Suppressor macrophage (primary cell): ENCODE data around the gene SLC4A5.
"Not testable (repeated sequence)": the region's sequence is repeated elsewhere in the genome, so short reads cannot be mapped to it uniquely, and the experiment has no call there.

Source experiments
- DNase-seq, 4 experiments: peaks; one replicate each; pipeline ENCODE4 v3.0.0-alpha.2; 2020 to 2022

SLC4A5 gene

GRCh38 chr2:74226648-74227213 is 116.5 kb downstream of the SLC4A5 start:
- no peak for DNase-seq

- no peak for DNase-seq
These were observed 117.3 kb downstream of the SLC4A5 start for GRCh38 chr2:74225698-74226459.

DNA sequence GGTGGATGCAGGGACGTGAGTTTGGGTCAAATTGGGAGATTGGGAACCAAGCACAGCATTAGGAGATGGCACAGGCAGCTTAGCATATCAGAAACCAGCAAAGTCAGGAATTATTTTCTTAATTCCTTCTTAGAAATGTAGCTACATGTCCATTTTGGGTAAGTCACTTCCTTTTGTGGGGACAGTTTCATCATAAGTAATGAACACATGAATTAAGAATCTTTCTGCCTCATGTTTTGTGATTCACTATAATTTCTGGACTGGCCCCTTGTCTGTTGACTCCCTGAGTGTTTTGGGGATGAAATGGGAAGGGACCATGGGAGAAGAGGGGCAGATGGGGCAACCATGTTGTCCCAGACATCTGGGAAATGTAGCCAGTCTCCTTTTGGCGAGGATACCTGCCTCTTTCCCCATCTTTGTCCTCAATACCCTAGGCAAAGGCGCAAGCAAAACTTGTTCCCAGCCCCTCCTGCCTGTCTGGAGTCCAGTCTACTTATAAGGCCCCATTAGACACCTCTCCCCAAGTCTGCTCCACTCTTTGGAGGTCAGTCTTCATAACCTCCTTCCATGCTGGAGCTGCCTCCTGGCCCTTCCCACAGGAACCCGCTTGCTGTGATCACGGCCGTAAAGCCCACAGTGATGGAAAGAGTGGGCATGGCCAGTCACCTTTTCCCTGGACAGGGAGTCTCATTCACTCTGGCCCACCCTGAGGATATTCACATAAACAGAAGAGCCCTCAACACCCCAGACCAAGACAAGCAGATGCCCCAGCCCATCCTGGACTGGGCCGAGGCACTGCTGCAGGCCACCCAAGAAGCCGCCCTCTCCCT is 119.1 kb downstream of the SLC4A5 start:
- DNase-seq, result peak in 2 of 4 experiments; percentile 27 to 48

- DNase-seq, result no peak
These were observed 120.9 kb downstream of the SLC4A5 start for GRCh38 chr2:74222300-74222650.

DNA sequence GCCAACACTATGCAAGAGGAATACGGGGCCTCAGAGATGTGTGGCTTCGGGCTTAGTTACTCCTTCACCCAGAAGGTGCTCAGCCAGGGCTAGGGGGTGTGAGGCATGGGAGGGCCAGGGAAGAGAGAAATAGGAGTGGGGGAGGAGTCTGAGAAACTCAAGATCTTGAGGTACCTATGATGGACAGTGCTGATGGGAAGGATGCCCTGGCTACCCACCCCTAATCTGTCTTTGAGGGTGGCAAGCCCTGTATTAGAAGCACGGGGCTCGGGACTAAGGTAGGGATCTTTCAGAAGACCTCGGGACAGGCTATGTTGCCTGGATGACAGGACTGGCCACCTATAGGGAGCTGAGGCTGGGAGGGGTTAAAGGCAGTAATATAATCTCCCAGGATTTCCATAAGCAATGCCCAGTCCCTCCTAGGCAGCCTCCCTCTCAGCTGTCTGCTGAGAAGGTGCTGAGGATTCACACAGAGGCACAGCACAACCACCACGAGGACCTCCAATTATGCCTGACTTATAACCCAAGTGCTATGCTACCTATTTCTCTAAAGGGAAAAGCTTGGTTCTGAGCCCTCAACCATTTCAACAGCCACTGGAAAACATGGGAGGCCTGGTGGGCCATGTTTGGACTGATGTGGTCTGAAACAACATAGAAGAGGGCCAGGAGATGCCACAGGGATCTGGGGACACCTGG is 121.5 kb downstream of the SLC4A5 start:
- no peak for DNase-seq

GRCh38 chr2:74221091-74221490 is 122.1 kb downstream of the SLC4A5 start:
- DNase-seq, result no peak

DNA sequence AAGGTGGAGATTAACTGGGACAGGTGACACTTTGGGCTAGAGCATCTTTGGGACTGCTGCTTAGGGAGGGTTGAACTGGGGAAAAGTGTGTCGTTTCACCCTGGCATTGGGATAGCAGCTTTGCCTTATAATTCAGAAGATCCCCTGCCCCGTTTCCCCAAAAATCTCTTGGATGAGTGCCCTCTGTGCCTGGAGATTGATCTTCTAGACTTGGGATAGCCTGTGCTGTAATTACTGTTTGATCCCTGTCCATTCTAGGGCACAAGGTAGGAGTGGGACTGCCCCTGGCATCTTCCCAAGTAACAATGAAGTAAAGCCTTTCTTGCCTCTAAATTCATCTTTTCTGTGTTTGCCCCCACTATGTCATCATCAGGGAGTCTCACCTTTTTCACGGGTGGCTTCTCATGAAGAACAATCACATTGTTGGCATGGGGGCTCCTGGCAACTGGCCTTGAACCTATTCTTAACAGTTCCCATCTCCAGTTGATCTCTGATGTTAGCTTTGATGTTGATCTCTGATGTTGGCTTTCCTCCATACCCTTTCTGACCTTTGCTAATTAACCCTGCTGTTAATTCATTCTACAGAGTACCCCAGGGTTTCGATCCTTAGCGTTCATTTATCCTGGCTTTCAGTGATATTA is 123.2 kb downstream of the SLC4A5 start:
- no peak for DNase-seq

GRCh38 chr2:74216642-74217041 is 126.6 kb downstream of the SLC4A5 start:
- no peak for DNase-seq

GRCh38 chr2:74215771-74216170 is 127.4 kb downstream of the SLC4A5 start:
- not testable (repeated sequence) for DNase-seq

DNA sequence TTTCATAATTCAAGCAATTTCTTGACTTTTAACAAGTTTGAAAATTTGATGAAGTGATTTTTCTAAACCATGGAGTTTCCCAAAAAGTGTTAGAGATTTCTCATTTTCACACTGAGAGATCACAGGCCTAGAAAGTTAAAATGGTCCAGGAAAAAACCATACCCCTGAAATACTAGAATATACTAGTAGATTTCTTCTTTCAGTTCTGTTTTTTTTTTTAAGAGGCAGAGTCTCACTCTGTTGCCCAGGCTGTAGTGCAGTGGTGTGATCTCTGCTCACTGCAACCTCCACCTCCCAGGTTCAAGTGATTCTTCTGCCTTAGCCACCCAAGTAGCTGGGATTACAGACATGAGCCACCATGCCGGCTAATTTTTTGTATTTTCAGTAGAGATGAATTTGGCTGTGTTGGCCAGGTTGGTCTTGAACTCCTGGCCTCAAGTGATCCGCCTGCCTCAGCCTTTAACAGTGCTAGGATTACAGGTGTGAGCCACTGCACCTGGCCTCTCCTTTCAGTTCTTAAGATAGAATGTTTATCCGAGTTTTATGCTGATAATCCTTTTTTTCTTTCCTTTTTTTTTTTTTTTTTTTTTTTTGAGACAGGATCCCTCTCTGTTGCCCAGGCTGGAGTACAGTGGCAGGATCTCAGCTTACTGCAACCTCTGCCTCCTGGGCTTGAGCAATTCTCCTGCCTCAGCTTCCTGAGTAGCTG is 130.4 kb downstream of the SLC4A5 start:
- no peak for DNase-seq

DNA sequence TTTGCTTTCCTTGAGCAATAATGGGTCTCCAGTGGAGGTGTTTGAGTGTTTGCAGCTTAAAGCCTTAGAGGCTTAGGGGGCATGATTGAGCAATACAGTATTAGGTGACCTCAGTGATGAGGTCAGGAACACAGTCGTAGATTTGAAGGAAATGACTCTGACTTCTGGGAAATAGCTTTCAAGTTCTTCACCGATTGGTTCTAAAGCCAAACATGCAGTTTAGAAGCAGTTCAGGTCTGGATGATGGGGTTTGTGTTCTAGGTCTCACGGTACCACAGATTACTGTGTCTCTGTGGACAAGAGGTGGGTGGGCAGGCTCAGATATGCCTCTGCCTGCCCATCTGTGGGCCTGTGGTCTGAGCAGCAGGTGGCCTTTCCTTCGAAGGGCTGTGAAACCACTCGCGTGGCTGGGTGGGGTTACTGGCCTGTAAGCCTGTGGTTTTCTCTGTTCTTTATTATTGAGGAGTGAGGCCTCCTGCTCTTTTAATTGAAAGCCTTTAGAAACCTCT is 137.0 kb downstream of the SLC4A5 start:
- peak; percentile 18 to 59 (median 44) for DNase-seq

DNA sequence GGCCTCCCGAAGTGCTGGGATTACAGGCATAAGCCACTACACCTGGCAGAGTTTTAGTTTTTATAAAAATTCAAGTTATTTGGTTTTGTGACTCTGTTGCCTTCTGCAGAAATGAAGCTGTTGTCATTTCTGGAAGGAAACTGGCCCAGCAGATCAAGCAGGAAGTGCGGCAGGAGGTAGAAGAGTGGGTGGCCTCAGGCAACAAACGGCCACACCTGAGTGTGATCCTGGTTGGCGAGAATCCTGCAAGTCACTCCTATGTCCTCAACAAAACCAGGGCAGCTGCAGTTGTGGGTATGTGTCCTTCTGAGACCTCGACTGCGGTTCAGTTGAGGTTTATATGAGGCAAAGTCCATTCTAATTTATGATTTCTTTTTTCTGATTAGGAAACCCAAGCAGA is 137.6 kb downstream of the SLC4A5 start:
- no peak for DNase-seq

DNA sequence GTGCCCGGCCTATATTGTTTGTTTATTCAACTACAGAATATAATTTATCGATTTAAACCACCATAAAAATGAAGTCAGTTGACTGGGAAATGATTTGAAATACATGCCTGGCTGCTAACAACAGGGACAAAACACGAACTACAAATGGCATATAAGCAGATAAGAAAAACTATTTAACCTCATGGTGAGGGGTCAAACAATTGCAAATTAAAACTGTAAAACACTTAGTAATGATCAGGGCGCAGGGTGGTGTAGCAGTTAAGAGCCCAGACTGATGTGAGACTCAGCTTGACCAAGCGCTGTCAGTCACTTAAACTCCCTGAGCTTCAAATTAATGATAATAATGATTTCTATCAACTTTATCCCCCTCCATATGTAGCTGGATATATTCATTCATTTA is 138.1 kb downstream of the SLC4A5 start:
- DNase-seq, result no peak

- DNase-seq, result no peak
These were observed 138.8 kb downstream of the SLC4A5 start for GRCh38 chr2:74204436-74204835.

- peak; percentile 26 to 65 (median 40) for DNase-seq
These were observed 141.6 kb downstream of the SLC4A5 start for GRCh38 chr2:74201596-74201995.

- no peak for DNase-seq
These were observed 142.0 kb downstream of the SLC4A5 start for GRCh38 chr2:74201196-74201595.

- DNase-seq, result peak; percentile 42 to 74 (median 70)
These were observed 143.3 kb downstream of the SLC4A5 start for GRCh38 chr2:74199871-74200305.

- peak in 1 of 4 experiments; percentile 32 for DNase-seq
These were observed 143.9 kb downstream of the SLC4A5 start for GRCh38 chr2:74199275-74199701.

DNA sequence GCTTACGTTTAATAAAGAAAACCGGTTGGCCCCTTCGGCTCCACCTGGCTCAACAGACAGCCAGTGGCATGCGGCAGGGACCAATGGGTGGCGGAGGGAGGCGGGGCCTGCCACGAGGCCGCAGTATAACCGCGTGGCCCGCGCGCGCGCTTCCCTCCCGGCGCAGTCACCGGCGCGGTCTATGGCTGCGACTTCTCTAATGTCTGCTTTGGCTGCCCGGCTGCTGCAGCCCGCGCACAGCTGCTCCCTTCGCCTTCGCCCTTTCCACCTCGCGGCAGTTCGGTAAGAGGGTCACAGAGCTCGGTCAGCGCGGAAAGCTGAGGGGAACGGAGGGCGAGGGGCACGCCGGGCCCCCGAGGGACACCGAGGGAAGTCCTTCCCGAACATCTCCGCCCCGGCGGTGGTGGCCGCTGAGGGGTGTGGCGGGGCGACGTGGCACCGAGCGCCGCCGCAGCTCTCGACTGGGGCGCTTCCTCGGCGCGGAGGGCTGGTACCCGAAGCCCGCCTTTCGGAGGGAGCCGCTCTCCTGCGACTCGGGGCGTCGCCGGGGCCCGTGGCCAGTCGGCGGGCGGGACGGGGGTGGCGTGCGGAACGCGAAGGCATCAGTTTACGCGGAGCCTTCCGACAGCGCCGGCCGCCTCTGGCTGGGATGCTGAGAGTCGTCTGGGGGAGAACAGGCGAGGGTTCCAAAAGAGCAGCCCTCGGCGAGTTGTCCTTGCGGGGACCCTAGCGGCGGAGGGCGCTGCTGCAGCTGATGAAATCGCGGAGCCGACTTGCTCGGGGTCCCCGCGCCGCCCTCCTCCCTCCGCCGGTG is 144.5 kb downstream of the SLC4A5 start, which contains the start of gene MTHFD2:
MTHFD2 (plus strand) TSS at position 155 of the 814 bp plus-strand sequence; CDS start at position 182, 27 bp downstream.
- peak; percentile 97 to 100 (median 98) for DNase-seq

DNA sequence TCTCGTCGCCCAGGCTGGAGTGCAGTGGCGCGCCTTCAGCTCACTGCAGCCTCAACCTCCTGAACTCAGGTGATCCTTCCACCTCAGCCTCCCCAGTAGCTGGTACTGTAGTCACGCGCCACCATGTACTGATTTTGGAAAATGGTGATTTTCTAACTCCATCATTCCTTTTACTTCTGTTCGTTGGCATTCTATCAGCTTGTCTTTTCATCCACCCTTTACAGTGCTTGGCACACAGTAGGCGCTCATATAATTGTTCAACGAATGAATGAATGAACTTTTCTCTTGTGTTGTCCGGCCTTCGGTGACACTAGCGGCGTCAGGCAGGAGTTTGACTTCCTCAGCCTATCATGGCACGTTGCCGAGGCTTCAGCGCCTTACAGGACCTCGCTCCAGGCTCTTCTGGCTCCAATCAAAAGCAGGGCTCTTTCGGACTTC is 145.2 kb downstream of the SLC4A5 start:
- no peak for DNase-seq
